HEK293T (cell line): Measurements from ENCODE around the gene ZNF750.

ENCODE experiments used
- FOXK2 ChIP-seq: fragments of 450-650 bp; IDR thresholded peaks from 2 replicates; pipeline ENCODE4 v1.6.1; 2016; ENCODE audit warnings: mild to moderate bottlenecking
- SUZ12 ChIP-seq: fragments of 450-650 bp; IDR thresholded peaks from 2 replicates; pipeline ENCODE4 v1.6.1; 2016; ENCODE audit warnings: mild to moderate bottlenecking

GRCh38 chr17:82789806-82790205 lies 50.0 kb downstream of the ZNF750 start:
- TF ChIP-seq FOXK2 (no peak), SUZ12 (no peak)
